Activated naive CD4-positive, alpha-beta T cell treated with anti-CD3 and anti-CD28 coated beads, Interleukin-2, amount 50 U/mL, for 72 hours (primary cell): ENCODE data around the gene MCC. TPM values are rescaled to one million over a fixed set of nuclear protein-coding genes. Genes with fewer than 3 reads are reported as not detected.

Experiments used
- ATAC-seq, 2 donors: fragments of 150-1000 bp; cut with Tn5 transposase; 2 replicates each; pipeline ENCODE4 v1.10.0; 2021; ENCODE audit warnings: mild to moderate bottlenecking in 2 of 2, moderate library complexity in 2 of 2
- DNase-seq, 2 donors: peaks; one replicate each; pipeline ENCODE4 v3.0.0; 2021 to 2022; ENCODE audit warnings: low spot score in 2 of 2
- H3K27ac Mint-ChIP-seq, 2 donors: one replicate each; pipeline ENCODE4 v1.8.0; 2022; ENCODE audit warnings: mild to moderate bottlenecking in 2 of 2, mixed read lengths in 2 of 2
- H3K36me3 Mint-ChIP-seq, 2 donors: one replicate each; pipeline ENCODE4 v1.8.0; 2022; ENCODE audit warnings: mixed read lengths in 2 of 2
- H3K9me3 Mint-ChIP-seq, 2 donors: one replicate each; pipeline ENCODE4 v1.8.0; 2022; ENCODE audit warnings: mixed read lengths in 2 of 2
- total RNA-seq, 2 donors: library from RNA; stranded (reverse); gene quantifications; one replicate each; pipeline ENCODE4 v1.2.3, GENCODE V29; 2022

MCC gene
- total RNA-seq, 2 donors from 2014 or later: 0.89 to 3.3 TPM

- Mint-ChIP-seq H3K27ac (no peak overlapping the region), H3K9me3 (no peaks in the 10 kb centered on the region), H3K36me3 (no peaks in the 10 kb centered on the region)
- ATAC-seq: no peak
- DNase-seq: no peak
Measured at GRCh38 chr5:113205807-113206206, 282.4 kb downstream of the MCC start.

GRCh38 chr5:113205323-113205722, 282.9 kb downstream of the MCC start:
- DNase-seq (no peak), ATAC-seq (no peak)
- H3K36me3 Mint-ChIP-seq: no peaks in the 10 kb centered on the region
- no peaks in the 10 kb centered on the region for H3K9me3 Mint-ChIP-seq
- no peak overlapping the region for H3K27ac Mint-ChIP-seq

- H3K36me3 Mint-ChIP-seq: no peaks in the 10 kb centered on the region
- H3K9me3 Mint-ChIP-seq: no peaks in the 10 kb centered on the region
- no peak overlapping the region for H3K27ac Mint-ChIP-seq
- ATAC-seq: no peak
- no peak for DNase-seq
Measured at GRCh38 chr5:113204525-113205161, 283.6 kb downstream of the MCC start.

GRCh38 chr5:113203916-113204315, 284.3 kb downstream of the MCC start:
- no peaks in the 10 kb centered on the region for H3K36me3 Mint-ChIP-seq
- DNase-seq (no peak), ATAC-seq (no peak)
- H3K9me3 Mint-ChIP-seq: no peaks in the 10 kb centered on the region
- no peak overlapping the region for H3K27ac Mint-ChIP-seq

- Mint-ChIP-seq H3K36me3 (no peaks in the 10 kb centered on the region), H3K27ac (no peak overlapping the region), H3K9me3 (no peaks in the 10 kb centered on the region)
- DNase-seq (no peak), ATAC-seq (no peak)
Measured at GRCh38 chr5:113202746-113203716, 285.2 kb downstream of the MCC start.

- H3K9me3 Mint-ChIP-seq: no peaks in the 10 kb centered on the region
- no peak overlapping the region for H3K27ac Mint-ChIP-seq
- DNase-seq (no peak), ATAC-seq (no peak)
- no peaks in the 10 kb centered on the region for H3K36me3 Mint-ChIP-seq
Measured at GRCh38 chr5:113202287-113202686, 286.0 kb downstream of the MCC start.

- no peak for DNase-seq
- no peak for ATAC-seq
- Mint-ChIP-seq H3K36me3 (no peaks in the 10 kb centered on the region), H3K9me3 (no peaks in the 10 kb centered on the region), H3K27ac (no peak overlapping the region)
Measured at GRCh38 chr5:113201715-113202114, 286.5 kb downstream of the MCC start.

- ATAC-seq: no peak
- no peaks in the 10 kb centered on the region for H3K9me3 Mint-ChIP-seq
- no peak overlapping the region for H3K27ac Mint-ChIP-seq
- peaks cover 0 to 1% of the 10 kb centered on the region in 2 donors for H3K36me3 Mint-ChIP-seq
- DNase-seq: no peak
Measured at GRCh38 chr5:113199122-113199905, 288.9 kb downstream of the MCC start.

- peaks cover 0 to 7% of the 10 kb centered on the region in 2 donors for H3K36me3 Mint-ChIP-seq
- DNase-seq (no peak), ATAC-seq (no peak)
- H3K27ac Mint-ChIP-seq: no peak overlapping the region
- peaks cover 0 to 4% of the 10 kb centered on the region in 2 donors for H3K9me3 Mint-ChIP-seq
Measured at GRCh38 chr5:113197456-113198200, 290.6 kb downstream of the MCC start.

- Mint-ChIP-seq H3K27ac (no peak overlapping the region), H3K36me3 (peaks cover 0 to 7% of the 10 kb centered on the region in 2 donors), H3K9me3 (peaks cover 0 to 4% of the 10 kb centered on the region in 2 donors)
- no peak for ATAC-seq
- DNase-seq: no peak
Measured at GRCh38 chr5:113195771-113196170, 292.5 kb downstream of the MCC start.

GRCh38 chr5:113195251-113195650, 293.0 kb downstream of the MCC start:
- Mint-ChIP-seq H3K36me3 (peaks cover 0 to 7% of the 10 kb centered on the region in 2 donors), H3K27ac (no peak overlapping the region), H3K9me3 (peaks cover 0 to 4% of the 10 kb centered on the region in 2 donors)
- ATAC-seq (no peak), DNase-seq (no peak)

GRCh38 chr5:113194591-113194990, 293.7 kb downstream of the MCC start:
- H3K36me3 Mint-ChIP-seq: peaks cover 0 to 7% of the 10 kb centered on the region in 2 donors
- DNase-seq: no peak
- ATAC-seq: no peak
- peaks cover 0 to 4% of the 10 kb centered on the region in 2 donors for H3K9me3 Mint-ChIP-seq
- no peak overlapping the region for H3K27ac Mint-ChIP-seq

- Mint-ChIP-seq H3K27ac (no peak overlapping the region), H3K36me3 (peaks cover 0 to 7% of the 10 kb centered on the region in 2 donors), H3K9me3 (peaks cover 0 to 4% of the 10 kb centered on the region in 2 donors)
- no peak for ATAC-seq
- DNase-seq: no peak
Measured at GRCh38 chr5:113194125-113194524, 294.1 kb downstream of the MCC start.

- H3K36me3 Mint-ChIP-seq: peaks cover 0 to 7% of the 10 kb centered on the region in 2 donors
Measured at GRCh38 chr5:113193311-113193978, 294.8 kb downstream of the MCC start.

GRCh38 chr5:113192541-113192940, 295.7 kb downstream of the MCC start:
- DNase-seq (no peak), ATAC-seq (no peak)
- Mint-ChIP-seq H3K36me3 (peaks cover 0 to 7% of the 10 kb centered on the region in 2 donors), H3K27ac (no peak overlapping the region), H3K9me3 (peaks cover 0 to 4% of the 10 kb centered on the region in 2 donors)

More at GRCh38 chr5:113193311-113193978, 294.8 kb downstream of the MCC start:
- Mint-ChIP-seq H3K27ac (no peak overlapping the region), H3K9me3 (peaks cover 0 to 4% of the 10 kb centered on the region in 2 donors)
- ATAC-seq (no peak), DNase-seq (no peak)

- no peak for DNase-seq
- Mint-ChIP-seq H3K9me3 (peaks cover 0 to 4% of the 10 kb centered on the region in 2 donors), H3K36me3 (peaks cover 0 to 7% of the 10 kb centered on the region in 2 donors), H3K27ac (no peak overlapping the region)
- no peak for ATAC-seq
Measured at GRCh38 chr5:113190347-113190746, 297.9 kb downstream of the MCC start.
